GM19397 (cell line): ENCODE data around the gene TBCB.
A peak's percentile ranks its signal among the peaks of the same experiment; 100 is the strongest.
"Not testable (repeated sequence)": the region's sequence is repeated elsewhere in the genome, so short reads cannot be mapped to it uniquely, and the experiment has no call there.

Source experiments
- ATAC-seq: cut with Tn5 transposase; IDR thresholded peaks from one replicate; pipeline ENCODE4 v1.9.1; 2021; ENCODE audit warnings: mild to moderate bottlenecking, moderate library complexity; ENCODE audit not compliant: unreplicated experiment

TBCB gene

DNA sequence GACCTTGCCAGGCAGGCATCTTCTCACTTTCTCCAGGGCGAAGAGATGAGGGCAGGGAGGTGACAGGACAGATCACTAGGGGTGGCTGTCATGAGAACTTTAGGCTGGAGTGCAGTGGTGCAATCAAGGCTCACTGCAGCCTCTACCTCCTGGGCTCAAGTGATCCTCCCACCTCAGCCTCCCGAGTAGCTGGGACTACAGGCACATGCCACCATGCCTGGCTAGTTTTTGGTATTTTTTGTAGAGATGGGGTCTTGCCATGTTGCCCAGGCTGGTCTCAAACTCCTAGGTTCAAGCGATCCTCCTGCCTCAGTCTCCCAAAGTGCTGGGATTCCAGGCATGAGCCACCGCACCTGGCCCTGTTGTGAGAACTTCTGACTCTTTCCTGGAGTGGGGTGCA lies 19.6 kb downstream of the TBCB start:
- not testable (repeated sequence) for ATAC-seq

DNA sequence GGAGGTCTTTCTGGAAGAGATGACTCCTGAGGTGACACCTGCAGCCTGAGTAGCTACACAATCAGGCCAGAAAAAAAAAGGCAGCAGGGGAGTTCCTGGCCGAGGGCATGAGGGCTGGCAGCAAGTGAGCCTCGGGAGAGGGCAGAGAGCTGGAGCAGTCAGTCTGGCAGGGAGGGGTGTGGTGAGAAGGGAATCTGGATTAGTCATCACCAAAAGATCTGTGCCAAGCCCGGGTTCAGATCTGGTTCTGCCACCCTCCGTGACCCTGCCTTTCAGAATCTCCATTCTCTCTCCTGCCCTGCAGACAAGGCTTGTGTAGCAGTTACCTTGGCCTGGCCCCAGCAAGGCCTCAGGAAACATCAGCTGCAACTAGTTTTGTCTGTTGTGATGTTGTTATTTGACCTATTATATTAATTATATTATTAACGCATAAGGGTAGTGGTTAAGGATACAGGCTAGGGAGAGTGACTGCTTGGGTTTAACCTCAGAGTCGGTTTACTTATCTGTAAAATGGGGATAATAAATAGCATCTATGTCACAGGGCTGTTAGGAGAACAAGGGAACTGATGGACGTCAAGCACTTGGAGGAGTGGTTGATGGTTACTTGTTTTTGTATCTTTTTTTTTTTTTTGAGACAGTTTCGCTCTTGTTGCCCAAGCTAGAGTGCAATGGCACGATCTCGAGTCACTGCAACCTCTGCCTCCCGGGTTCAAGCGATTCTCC lies 21.9 kb downstream of the TBCB start:
- ATAC-seq: no peak

DNA sequence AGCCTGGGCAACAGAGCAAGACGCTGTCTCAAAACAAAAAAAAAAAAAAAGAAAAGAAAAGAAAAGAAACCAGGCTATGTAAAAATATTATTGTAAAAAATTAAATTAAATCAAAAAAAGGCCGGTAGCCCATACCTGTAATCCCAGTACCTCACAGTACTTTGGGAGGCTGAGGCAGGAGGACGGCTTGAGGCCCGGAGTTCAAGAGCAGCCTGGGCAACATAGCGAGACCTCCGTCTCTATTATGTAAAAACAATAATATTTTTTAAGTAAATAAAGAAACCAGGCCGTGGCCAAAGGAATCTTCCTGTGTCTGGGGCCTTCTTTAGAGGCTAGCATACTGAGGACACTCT lies 23.8 kb downstream of the TBCB start:
- no peak for ATAC-seq

DNA sequence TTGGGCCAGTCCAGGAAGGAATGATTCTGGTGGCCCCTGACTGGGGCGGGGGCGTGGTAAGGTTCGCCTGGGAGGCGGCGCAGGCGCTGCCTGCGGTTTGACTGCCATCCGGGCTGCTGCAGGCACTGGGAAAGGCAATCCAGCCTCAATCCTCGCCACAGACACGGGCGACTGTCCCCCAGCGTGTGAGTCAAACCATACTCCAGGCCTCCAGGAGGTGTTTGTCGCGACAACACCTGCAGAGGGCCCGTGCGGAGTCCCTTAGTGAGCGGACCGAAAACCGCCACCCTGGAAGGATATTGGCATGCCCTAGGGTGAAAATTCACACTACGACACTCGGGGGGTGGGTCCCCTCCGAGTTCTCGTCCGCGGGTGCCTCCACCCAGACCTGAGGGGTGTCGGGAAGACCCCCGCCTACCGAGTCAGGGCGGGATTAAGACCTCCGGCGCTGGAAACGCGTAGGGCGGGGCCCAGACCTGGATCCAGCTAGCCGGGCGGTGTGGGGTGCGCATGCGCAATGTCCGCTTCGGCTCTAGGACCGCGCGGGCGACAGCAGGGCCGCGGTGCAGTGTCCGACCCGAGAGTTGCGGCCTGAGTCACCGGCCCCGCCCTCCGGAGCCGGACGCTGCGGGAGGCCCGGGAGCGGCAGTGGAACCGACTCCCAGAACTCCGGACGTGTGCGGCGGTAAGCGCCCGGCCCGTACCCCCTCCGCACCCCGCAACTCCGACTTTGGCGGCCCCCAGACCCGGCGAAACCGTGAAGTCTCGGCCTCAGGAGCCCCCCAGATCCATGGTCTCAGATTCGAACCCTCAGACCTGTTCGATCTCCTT lies 24.4 kb downstream of the TBCB start, which contains the start of gene CAPNS1:
CAPNS1 (plus strand) TSS at position 594 of the 831 bp plus-strand sequence. CDS start 946 bp downstream, outside the sequence.
- ATAC-seq: peak; percentile 86

DNA sequence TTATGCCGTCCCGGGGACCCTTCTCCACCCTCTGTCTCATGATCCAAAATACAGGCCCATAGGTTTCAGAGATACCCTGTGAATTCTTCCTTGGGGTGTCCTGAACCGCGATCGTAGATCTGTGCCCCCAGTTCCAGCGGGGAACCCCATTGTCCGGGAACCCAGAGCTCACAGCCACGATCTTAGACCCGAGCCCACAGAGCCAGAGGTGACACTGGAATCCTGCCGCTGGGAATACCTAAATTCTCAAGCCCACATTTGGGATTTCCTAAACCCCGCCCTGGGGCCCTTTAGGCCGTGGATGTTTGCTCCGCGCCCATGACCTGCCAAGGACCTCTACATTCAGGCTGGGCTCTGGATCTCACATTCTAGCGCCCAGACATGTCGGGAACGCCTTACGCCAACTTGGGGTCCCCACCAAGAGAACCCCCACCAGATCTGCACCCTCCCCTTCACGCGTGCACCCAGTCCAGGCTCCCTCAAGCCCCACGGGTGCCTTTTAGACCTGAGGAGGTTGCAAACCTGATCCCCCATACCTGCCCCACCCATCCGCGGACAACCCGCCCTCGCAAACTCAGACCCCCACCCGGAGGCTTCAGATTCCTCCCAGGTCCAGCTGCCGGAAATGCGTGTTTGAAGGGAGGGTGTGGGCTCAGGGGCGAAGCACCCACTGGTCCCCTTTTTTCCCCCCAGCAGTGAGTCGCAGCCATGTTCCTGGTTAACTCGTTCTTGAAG lies 25.2 kb downstream of the TBCB start:
- ATAC-seq: no peak

DNA sequence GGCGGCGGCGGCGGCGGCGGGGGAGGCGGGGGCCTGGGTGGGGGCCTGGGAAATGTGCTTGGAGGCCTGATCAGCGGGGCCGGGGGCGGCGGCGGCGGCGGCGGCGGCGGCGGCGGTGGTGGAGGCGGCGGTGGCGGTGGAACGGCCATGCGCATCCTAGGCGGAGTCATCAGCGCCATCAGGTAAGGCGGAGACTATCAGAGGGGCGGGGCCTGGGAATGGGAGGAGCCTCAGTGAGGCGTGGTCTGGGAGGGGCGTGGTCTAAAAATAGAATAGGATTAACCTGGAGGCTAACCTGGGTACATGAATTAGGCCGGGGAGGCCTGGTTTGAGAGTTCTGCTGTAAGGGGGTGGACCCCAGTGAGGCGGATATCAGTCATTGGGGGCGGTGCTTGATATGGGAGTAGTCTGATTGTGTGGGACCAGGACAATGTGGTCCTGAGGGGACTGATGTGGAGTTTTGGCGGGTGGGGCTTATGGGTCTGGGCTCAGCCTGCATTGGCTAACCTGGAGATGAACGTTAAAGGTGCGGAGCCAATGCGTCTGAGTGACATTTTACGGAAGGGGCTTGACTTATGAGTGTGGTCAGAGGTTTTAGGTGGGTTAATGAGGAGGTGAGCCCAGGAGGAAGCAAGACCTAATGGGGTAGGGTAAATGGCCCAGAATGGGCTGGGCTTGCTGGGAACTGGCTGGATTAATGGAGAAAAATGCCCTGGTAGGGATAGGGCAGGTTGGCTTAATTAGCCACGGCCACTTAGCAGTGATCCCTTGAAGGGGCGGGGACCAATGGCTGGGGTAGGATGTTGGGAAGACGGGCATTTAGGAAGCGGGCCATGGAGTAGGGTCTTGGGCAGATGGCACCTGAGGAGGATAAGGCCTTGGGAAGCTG lies 26.0 kb downstream of the TBCB start:
- ATAC-seq: peak; percentile 35

DNA sequence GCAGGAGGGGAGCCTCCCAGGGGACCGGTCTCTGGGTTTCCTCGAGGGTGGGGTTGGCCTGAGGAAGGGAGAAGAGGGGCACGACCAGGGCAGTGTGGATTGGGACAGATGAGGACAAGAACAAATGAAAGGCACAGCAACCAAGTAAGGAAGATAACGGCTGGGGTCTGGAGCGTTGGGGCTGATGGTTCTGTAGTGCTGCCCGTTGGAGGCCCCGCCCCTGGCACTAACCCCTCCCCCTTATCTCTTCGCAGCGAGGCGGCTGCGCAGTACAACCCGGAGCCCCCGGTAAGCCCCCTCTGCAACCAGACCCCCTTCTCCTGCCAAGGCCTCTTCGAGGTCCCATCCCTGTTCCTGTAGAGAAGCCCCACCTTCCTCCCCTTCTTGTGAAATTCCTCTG lies 26.8 kb downstream of the TBCB start:
- ATAC-seq: no peak

DNA sequence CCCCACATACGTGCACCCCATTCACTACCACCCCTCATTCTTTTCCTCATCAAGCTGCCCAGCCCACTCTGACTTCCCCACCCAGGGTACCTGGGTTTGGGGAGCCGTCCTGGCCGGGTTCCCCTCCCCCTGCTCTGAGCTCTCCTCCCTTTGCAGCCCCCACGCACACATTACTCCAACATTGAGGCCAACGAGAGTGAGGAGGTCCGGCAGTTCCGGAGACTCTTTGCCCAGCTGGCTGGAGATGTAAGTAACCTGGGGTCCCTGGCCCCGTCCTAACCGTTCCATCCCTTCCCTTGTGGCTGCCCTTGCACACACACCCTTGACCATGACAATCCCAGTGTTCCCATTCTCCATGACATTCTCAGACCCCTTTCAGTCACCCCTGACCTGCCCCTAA lies 27.2 kb downstream of the TBCB start:
- ATAC-seq: no peak

DNA sequence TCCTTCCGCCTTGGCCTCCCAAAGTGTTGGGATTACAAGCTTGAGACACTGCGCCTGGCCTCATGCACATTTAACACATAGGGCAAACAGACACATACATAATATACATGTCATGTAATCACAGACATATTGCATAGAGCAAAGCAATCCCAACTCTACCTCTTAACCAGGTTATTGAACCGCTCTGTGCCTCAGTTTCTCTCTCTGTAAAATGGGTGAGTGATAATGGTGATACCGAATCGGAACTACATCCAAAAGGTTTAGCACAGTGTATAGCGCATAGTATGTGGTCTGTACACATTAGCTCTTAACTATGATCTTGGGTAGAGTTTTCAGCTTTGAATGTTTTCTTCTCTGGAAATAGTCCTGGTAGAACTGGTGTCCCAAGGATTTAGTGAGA lies 29.4 kb downstream of the TBCB start:
- no peak for ATAC-seq

DNA sequence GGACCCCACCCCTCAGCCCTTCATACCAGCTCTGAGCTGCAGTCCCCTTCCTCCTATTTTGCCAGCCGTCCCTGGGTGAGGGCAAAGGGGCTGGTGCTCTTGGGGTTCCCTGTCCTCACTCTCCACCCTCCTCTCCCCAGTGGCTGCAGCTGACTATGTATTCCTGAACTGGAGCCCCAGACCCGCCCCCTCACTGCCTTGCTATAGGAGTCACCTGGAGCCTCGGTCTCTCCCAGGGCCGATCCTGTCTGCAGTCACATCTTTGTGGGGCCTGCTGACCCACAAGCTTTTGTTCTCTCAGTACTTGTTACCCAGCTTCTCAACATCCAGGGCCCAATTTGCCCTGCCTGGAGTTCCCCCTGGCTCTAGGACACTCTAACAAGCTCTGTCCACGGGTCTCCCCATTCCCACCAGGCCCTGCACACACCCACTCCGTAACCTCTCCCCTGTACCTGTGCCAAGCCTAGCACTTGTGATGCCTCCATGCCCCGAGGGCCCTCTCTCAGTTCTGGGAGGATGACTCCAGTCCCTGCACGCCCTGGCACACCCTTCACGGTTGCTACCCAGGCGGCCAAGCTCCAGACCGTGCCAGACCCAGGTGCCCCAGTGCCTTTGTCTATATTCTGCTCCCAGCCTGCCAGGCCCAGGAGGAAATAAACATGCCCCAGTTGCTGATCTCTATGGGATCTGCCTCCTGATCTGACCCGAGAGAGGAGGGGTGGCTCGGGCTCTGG lies 34.6 kb downstream of the TBCB start:
- ATAC-seq: no peak

DNA sequence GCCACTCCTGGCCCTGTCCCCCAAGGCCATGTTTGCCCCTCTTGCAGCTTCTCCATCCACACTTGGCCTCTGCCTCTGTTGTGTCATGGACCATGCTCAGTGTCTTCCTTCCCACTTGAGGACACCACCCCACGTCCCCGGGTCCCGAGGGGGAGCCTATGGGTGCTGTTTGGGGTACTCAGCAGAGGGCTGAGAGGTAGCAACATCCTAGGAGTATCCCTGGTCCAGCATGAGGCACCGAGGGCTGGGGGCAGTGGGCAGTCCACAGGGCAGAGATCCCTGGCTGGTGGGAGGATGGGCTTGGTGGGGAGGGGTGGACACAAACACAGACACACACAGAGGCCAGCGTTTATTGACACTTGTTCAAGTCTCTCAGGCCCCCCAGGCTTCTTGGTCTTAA lies 35.3 kb downstream of the TBCB start:
- no peak for ATAC-seq

DNA sequence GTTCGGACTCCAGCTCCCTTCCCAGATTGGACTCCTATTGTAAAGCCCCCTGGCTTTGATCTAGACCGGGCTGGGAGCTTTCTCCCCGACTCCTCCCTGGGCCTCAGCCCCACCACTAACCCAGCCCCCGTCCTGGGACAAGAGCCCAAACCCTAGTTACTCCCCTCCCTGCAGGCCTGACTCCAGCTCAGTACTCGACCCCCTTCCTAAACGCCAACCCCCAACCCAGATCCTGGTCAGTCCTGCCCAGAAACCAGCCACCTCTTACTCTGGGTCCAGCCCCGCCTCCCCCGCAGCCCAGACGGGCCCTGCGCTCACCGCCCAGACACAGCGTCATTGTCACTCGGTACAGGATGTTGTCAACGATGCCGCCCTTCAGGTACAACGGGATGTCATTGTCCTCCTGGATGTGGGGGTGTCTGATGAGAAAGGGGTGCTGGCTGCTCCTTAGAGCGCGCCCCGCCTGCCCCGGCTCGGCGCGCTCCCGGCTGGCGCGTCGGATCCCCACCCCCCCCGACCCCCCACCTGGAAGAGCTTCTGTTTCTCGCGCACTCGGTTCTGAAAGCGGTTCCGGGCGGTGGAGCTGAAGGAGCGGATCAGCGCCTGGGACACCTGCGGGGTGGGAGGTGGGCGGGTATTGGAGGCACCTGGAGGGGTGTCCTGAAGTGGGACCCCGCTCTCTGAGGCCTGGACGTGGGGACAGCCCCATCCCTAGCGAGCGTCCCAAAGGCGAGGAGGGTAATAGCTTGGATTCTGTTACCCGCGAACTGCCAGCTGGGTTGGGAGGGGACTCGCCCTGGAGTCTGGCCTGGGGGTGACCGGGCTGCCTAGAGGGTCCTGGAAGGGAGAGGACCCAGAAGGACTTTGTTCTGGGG lies 36.1 kb downstream of the TBCB start:
- ATAC-seq: no peak

DNA sequence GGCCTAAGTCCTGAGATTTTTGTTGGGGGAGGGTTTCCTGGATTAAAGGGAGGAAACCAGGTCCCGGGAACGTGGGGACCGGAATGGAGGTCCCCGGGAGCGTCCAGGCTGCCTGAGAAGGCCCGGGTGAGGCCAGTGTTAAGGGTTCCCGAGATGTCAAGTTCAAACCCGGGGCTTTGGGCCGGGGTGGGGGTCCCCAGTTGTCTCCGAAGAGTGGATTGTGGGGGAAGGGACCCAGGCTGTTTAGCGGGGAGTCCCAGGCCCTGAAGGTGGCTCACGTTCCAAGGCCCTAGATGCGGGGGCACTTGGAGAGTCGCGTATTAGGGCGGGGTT lies 36.7 kb downstream of the TBCB start:
- no peak for ATAC-seq

DNA sequence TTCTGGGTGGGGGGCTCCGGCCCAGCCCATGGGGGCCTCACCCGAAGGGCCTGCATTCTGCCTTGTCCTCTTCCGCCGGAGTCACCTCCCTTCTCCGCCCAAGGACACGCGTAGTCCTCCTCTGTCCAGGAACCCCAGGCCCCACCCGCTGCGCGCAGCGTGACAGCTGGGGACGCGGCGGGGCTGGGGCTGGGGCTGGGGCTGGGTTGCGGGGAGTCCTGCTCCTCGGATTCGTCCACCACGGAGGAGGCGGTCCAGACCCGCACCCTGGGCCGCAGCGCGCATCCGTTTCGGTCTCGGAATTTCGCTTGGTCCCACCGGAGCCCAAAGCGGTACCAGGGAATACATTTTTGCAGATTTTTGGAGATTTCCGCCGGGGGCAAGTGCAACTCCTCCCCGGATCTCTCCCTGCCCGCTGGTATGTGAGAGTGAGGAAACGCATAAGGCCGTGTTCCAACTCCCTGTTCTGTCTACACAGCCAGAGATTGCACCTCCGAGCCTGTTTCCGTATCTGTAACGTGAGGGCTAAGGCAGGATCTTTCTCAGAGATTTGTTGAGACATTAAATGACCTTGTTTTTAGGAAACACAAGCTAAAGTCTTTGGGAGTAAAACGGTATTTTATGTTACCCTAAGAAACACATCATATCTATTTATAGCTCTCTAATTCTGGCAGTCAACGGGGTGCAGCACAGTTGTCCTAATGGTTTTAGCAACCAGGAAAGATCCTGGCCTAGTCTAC lies 37.3 kb downstream of the TBCB start, which contains the start of gene COX7A1:
COX7A1 (minus strand) TSS at position 96 of the 740 bp plus-strand sequence; CDS start at position 56, 40 bp downstream.
- no peak for ATAC-seq

DNA sequence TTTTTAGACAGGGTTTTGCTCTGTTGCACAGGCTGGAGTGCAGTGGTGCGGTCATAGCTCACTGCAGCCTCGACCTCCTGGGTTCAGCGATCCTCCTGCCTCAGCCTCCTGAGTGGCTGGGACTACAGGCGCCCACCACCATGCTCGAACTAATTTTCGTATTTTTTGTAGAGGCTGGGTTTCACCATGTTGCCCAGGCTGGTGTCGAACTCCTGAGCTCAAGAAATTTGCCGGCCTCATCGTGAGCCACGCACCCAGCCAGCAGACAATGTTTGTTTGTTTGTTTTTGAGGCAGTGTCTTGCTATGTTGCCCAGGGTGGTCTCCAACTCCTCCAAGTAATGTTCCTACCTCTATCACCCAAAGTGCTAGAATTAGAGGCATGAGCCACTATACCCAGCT lies 37.9 kb downstream of the TBCB start:
- no peak for ATAC-seq

DNA sequence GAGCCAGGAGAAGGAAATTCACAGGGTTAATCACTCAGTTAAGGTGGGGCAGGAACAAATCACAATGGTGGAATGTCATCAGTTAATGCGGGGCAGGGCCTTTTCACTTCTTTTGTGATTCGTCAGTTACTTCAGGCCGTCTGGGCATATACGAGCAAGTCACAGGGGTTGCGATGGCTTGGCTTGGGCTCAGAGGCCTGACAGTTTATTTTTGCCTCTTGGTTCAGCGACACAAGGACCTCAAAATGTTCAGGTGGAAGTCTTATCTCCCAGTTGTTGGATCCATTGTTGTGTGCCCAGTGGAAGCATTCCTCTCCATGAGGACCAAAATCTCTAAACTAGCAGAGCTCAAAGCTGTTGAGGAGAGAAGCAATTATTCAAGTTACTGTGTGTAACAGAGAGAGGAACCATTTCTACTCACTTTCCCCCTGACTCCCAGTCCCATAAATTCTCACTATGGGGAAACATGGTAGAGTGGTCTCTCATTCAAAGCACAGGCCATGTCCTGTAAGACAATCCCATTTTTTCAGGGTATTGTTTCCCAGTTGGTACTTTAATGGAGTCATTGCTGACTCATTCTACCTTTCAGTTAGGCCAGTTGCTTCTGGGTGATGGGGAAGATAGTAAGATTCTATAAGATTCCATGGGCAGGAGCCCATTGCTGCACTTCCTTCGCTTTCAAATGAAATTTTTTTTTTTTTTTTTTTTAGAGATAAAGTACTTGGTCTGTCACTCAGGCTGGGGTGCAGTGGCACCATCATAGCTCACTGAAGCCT lies 45.7 kb downstream of the TBCB start:
- no peak for ATAC-seq

DNA sequence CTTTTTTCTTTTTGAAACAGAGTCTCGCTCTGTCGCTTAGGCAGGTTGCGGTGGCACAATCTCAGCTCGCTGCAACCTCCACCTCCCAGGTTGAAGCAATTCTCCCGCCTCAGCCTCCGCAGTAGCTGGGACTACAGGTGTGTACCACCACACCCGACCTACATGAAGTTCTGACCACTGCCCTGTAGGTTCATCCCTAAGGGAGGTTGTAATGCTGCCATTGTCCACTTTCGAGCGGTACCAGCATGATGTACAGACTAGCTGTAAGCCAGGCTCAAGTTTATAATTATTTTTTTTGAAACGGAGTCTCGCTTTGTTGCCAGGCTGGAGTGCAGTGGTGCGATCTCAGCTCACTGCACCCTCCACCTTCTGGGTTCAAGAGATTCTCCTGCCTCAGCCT lies 48.5 kb downstream of the TBCB start:
- ATAC-seq: no peak
